ENCODE data around the gene NEDD4L.

- TF ChIP-seq POLR2AphosphoS5 (IDR thresholded peaks at IDR 0.05) (no peak), EP300 (IDR thresholded peaks at IDR 0.05) (no peak)
Observed at GRCh38 chr18:58140387-58141325, 96.6 kb downstream of the NEDD4L start.

All from esophagus muscularis mucosa (tissue), 3 donors.